Measurements from ENCODE around the gene OGFOD1. TPM values are rescaled to one million over a fixed set of nuclear protein-coding genes. Genes with fewer than 3 reads are reported as not detected.

The OGFOD1 gene
- total and polyA plus RNA-seq, 9 of the 15 experiments (the other 6 are each of a cell fraction or from before 2014, with no cell fraction given), result 60.4 to 134 (median 85.8) TPM

GRCh38 chr16:56450986-56451752 lies at the start of gene OGFOD1, which contains the start of gene NUDT21 (continued):
- TF ChIP-seq ZNF699 (CRISPR knock-in tag; IDR thresholded peaks at IDR 0.05; ENCODE audit: insufficient replicate concordance) (no peak), TSC22D4 (tag; IDR thresholded peaks at IDR 0.05) (no peak), SAP30 (IDR thresholded peaks at IDR 0.05; ENCODE audit: borderline replicate concordance, insufficient read depth, low read depth, low read length, poor library complexity, severe bottlenecking) (peak; percentile 85), NFATC3 (IDR thresholded peaks at IDR 0.05) (no peak), RAD51 (IDR thresholded peaks at IDR 0.05; ENCODE audit: borderline replicate concordance, low read depth) (no peak), ILK (tag; IDR thresholded peaks at IDR 0.05; ENCODE audit: borderline replicate concordance, low read depth) (no peak), PPARD (CRISPR knock-in tag; IDR thresholded peaks at IDR 0.05) (no peak), ZBTB12 (CRISPR knock-in tag; IDR thresholded peaks at IDR 0.05) (peak; percentile 33; the same call in 1 of the 2 replicates)
- TF ChIP-seq, protein P1, sequence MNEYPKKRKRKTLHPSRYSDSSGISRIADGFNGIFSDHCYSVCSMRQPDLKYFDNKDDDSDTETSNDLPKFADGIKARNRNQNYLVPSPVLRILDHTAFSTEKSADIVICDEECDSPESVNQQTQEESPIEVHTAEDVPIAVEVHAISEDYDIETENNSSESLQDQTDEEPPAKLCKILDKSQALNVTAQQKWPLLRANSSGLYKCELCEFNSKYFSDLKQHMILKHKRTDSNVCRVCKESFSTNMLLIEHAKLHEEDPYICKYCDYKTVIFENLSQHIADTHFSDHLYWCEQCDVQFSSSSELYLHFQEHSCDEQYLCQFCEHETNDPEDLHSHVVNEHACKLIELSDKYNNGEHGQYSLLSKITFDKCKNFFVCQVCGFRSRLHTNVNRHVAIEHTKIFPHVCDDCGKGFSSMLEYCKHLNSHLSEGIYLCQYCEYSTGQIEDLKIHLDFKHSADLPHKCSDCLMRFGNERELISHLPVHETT (CRISPR knock-in tag; conservative IDR thresholded peaks at IDR 0.05 in 1 of 2, IDR thresholded peaks at IDR 0.05 in 1 of 2), result 0 out of 4 replicates have a peak, but pooled peaks of 1 of the 2 experiments have one; percentile 47
- TF ChIP-seq, protein P2, sequence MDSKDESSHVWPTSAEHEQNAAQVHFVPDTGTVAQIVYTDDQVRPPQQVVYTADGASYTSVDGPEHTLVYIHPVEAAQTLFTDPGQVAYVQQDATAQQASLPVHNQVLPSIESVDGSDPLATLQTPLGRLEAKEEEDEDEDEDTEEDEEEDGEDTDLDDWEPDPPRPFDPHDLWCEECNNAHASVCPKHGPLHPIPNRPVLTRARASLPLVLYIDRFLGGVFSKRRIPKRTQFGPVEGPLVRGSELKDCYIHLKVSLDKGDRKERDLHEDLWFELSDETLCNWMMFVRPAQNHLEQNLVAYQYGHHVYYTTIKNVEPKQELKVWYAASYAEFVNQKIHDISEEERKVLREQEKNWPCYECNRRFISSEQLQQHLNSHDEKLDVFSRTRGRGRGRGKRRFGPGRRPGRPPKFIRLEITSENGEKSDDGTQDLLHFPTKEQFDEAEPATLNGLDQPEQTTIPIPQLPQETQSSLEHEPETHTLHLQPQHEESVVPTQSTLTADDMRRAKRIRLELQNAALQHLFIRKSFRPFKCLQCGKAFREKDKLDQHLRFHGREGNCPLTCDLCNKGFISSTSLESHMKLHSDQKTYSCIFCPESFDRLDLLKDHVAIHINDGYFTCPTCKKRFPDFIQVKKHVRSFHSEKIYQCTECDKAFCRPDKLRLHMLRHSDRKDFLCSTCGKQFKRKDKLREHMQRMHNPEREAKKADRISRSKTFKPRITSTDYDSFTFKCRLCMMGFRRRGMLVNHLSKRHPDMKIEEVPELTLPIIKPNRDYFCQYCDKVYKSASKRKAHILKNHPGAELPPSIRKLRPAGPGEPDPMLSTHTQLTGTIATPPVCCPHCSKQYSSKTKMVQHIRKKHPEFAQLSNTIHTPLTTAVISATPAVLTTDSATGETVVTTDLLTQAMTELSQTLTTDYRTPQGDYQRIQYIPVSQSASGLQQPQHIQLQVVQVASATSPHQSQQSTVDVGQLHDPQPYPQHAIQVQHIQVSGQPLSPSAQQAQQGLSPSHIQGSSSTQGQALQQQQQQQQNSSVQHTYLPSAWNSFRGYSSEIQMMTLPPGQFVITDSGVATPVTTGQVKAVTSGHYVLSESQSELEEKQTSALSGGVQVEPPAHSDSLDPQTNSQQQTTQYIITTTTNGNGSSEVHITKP (IDR thresholded peaks at IDR 0.05; ENCODE audit: partially characterized antibody), result no peak
- TF ChIP-seq, protein P3, sequence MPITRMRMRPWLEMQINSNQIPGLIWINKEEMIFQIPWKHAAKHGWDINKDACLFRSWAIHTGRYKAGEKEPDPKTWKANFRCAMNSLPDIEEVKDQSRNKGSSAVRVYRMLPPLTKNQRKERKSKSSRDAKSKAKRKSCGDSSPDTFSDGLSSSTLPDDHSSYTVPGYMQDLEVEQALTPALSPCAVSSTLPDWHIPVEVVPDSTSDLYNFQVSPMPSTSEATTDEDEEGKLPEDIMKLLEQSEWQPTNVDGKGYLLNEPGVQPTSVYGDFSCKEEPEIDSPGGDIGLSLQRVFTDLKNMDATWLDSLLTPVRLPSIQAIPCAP (CRISPR knock-in tag; IDR thresholded peaks at IDR 0.05; ENCODE audit: borderline replicate concordance), result no peak
